ENCODE data around the gene ENPP1.

DNA sequence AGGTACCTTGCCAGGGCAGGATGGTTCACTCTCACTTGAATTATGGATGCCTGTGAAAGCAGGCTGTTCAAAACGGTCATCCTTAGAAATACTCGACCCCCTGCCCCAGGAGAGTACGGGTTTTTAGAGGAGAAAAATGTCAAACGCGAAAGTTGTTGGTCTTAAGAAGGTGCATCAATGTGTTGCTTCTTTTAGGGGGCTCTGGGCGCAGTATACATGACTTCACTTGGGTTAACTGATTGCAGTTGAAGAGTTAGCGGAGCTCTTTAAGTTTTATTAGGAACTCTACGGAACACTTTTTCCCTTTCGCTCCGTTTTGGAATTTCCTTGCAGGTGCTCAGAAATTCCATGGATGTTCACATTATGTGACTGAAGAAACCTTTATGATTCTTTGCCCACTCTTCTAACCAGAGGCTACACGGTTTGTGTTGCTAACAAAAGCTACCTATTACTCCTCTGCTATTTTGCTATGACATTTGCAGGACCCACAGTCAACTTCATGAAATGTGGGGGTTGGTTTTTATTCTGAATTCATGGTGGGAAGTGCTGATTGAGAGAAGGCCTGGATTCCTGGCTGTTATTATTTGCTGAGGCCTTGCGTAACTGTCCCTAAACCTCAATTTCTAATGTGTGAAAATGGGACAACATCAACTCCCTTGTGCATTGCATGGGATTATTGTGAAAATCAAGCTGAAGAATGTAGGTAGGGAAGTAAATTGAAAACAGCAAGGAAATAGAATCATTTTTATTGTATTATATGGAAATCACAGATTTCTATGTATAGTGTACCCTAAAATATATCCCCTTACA is 845 bp downstream of the ENPP1 start:
- TF ChIP-seq POLR2A (IDR thresholded peaks at IDR 0.05; ENCODE audit: low read depth, low read length) (no peak), POLR2AphosphoS5 (IDR thresholded peaks at IDR 0.05; ENCODE audit: low read depth, low read length) (no peak), TAF1 (IDR thresholded peaks at IDR 0.05; ENCODE audit: borderline replicate concordance, low read depth, low read length) (no peak)

Measured in GM12892 (cell line).